Measurements from ENCODE around the gene NCR3LG1. TPM values are rescaled to one million over a fixed set of nuclear protein-coding genes. Genes with fewer than 3 reads are reported as not detected.

Gene NCR3LG1
- total and polyA plus RNA-seq, 8 donors, result 0.42 to 1.6 (median 0.97) TPM

GRCh38 chr11:17376493-17376892 is 24.9 kb downstream of the NCR3LG1 start:
- intact Hi-C loops (cut with DNase I), result loop anchor here in 1 of 3 donors (10.0 kb wide), 1 partner anchor 128 kb away; no protein-coding TSS in a partner anchor
- FAIRE-seq (no peak), ATAC-seq (no peak), DNase-seq (no peak)
- 93 to 94% methylated on average over 3 of the region's 3 CpGs for WGBS, 2 donors
- TF ChIP-seq CTCF (IDR thresholded peaks at IDR 0.05), result no peak
- H3K36me3 ChIP-seq, result peaks cover 0 to 13% (median 0%) of the 10 kb centered on the region in 3 donors
- no peaks in the 10 kb centered on the region for H3K27me3 ChIP-seq
- H3K27ac ChIP-seq, result no peak overlapping the region
- no peak overlapping the region for H3K4me3 ChIP-seq
- no peaks in the 10 kb centered on the region for H3K9me3 ChIP-seq
- no peaks in the 10 kb centered on the region for H3K4me1 ChIP-seq

GRCh38 chr11:17378655-17379054 is 27.1 kb downstream of the NCR3LG1 start:
- FAIRE-seq, result no peak
- no peak for TF ChIP-seq CTCF (IDR thresholded peaks at IDR 0.05)
- WGBS, 2 donors, result 70 to 71% methylated on average over 2 of the region's 2 CpGs

GRCh38 chr11:17379383-17380180 is 28.0 kb downstream of the NCR3LG1 start:
- no peak for ATAC-seq
- TF ChIP-seq CTCF (IDR thresholded peaks at IDR 0.05), result no peak
- intact Hi-C loops (cut with DNase I), result loop anchor here in 1 of 3 donors (10.0 kb wide), 1 partner anchor 125 kb away; no protein-coding TSS in a partner anchor
- Histone ChIP-seq H3K27ac (no peak overlapping the region), H3K4me1 (no peaks in the 10 kb centered on the region), H3K4me3 (no peak overlapping the region), H3K9me3 (no peaks in the 10 kb centered on the region), H3K36me3 (no peaks in the 10 kb centered on the region), H3K27me3 (no peaks in the 10 kb centered on the region)
- DNase-seq, result no peak
- 89 to 90% methylated on average over 7 of the region's 7 CpGs for WGBS, 2 donors
- FAIRE-seq, result no peak

More at GRCh38 chr11:17378655-17379054, 27.1 kb downstream of the NCR3LG1 start:
- no peaks in the 10 kb centered on the region for H3K27me3 ChIP-seq
- no peaks in the 10 kb centered on the region for H3K9me3 ChIP-seq
- no peak for ATAC-seq
- no peaks in the 10 kb centered on the region for H3K4me1 ChIP-seq
- H3K4me3 ChIP-seq, result no peak overlapping the region
- intact Hi-C loops (cut with DNase I), result loop anchor here in 1 of 3 donors (10.0 kb wide), 1 partner anchor 126 kb away; no protein-coding TSS in a partner anchor
- peaks cover 0 to 2% (median 0%) of the 10 kb centered on the region in 3 donors for H3K36me3 ChIP-seq
- H3K27ac ChIP-seq, result no peak overlapping the region
- no peak for DNase-seq

- intact Hi-C loops (cut with DNase I), result no loop called here
- Histone ChIP-seq H3K27ac (no peak overlapping the region), H3K27me3 (no peaks in the 10 kb centered on the region), H3K4me3 (no peak overlapping the region), H3K9me3 (no peaks in the 10 kb centered on the region), H3K4me1 (peaks cover 0 to 4% (median 0%) of the 10 kb centered on the region in 3 donors), H3K36me3 (no peaks in the 10 kb centered on the region)
- ATAC-seq (no peak), DNase-seq (no peak), FAIRE-seq (no peak)
- WGBS, 2 donors, result 75 to 83% methylated on average over 4 of the region's 4 CpGs
- no peak for TF ChIP-seq CTCF (IDR thresholded peaks at IDR 0.05)
These were observed 29.6 kb downstream of the NCR3LG1 start for GRCh38 chr11:17381156-17381555.

Measured in pancreas (tissue), 10 donors.